Embryonic facial prominence (tissue), 1 donor: ENCODE data around the gene SLC17A8.
"Not testable (repeated sequence)": the region's sequence is repeated elsewhere in the genome, so short reads cannot be mapped to it uniquely, and the experiment has no call there.

ENCODE experiments used
- DNase-seq: peaks from one replicate; pipeline ENCODE4 v3.0.0-alpha.2; 2016; ENCODE audit errors: extremely low spot score

The SLC17A8 gene

DNA sequence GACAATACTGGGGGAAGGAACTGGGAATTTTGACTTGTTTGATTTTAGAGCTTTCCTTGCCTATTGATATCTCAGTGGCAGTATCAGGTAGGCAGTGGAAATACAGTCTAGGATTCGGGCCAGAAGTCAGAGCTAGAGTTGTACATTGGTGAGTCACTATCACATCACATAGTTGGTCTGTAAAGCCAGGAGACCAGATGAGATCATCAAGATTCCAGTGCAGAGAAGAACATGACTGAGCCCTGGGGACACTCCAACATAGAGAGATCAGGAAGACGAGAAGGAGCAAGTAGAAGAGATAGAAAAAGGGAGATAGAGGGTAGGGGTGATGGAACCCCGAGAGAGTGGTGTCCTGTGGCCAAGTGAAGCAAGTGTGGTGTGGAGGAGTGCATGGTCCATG lies 70.2 kb downstream of the SLC17A8 start:
- no peak for DNase-seq

- not testable (repeated sequence) for DNase-seq
These were observed 73.4 kb downstream of the SLC17A8 start for GRCh38 chr12:100430251-100430650.

DNA sequence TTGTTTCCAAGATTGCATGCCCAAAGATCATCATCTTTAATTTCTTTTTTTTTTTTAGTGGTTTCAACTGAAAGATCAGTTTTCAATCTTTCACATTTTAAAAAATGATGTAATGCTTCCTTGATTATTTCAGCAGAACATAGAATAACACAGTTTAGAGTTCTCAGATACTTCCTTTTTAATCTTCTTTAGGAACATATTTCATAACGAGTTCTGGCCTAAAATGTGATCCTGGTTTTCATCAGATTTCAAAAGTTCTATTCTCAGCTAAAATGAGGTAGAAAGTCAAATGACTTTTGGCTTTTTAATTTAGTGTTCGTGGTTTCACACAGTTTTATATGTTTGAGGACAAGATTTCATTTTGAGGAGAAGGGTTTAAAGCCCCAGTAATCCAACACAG lies 76.8 kb downstream of the SLC17A8 start:
- DNase-seq, result no peak

GRCh38 chr12:100434177-100434576 lies 77.3 kb downstream of the SLC17A8 start:
- DNase-seq, result no peak

DNA sequence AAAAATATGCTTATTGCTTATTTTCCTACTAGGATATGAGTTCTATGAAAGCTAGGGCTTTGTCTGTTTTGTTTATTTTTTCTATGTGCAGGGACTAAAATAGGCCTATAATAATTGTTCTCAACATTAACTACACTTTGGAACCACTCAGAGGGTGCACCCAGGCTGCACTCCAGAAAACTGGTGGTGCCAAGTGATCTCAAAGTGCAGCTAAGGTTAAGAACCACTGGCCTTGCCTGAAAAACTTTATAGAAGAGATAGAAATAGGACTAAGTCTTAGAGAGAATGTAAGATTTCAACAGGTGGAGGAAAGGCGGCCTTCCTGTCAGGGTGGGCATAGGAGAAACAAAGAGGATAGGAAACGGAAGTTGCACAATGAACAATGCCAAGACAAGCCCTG lies 79.1 kb downstream of the SLC17A8 start:
- DNase-seq, result no peak

DNA sequence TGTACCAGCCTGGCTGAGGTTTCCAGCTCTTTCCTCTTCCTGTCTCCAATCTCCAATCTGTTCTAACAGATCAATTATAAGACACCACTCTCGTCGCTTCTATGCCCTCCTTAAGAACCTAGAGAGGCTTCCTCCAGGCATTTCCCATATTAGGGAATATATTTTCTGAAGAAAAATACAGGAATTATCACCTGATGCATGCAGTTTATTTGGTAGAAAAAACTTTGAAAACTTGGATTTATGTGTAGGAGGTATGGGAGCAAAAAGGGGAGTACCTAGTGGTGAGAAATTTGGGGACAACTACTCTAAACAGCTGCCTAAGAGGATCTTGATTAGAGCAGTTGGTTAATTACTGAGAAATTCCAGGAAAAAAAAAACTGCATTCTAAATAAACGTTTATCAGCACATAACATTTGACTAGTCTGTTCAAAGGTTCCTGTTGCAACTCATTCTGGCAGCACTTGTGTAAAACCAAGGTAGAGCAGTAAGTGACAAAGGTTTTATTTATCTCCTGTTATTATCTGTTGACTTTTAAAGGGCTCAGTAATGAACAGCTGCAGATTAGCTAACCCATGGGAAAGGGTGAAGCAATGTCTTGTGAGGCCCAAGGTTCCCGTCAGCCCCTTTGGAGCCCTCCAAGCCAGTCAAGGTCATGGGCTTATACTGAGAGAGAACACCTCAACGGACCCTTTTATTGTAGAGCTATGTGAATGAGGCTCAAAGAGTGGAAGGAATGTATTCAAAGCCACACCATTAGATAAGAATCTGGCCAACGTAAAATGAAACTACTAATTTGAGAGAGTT lies 80.4 kb downstream of the SLC17A8 start:
- no peak for DNase-seq

- no peak for DNase-seq
These were observed 82.9 kb downstream of the SLC17A8 start for GRCh38 chr12:100439797-100440196.

DNA sequence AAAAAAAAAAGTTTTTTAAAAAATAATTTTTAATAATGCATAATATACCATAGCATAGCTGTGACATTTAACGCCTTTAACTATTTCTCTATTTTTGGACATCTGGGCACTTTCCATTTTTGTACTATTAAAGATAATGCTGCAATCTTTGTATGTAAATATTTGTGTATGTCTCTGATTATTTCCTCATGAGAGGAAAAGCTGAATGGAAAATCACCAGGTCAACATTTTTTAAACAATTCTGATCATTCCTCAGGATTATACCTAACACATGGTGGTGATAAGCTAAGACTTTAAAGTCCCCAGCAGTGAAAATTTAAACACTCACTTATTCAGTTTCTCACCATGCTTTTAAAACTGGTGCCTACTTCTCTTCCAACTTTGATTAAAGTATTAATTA lies 85.5 kb downstream of the SLC17A8 start:
- no peak for DNase-seq

GRCh38 chr12:100443434-100443833 lies 86.6 kb downstream of the SLC17A8 start:
- DNase-seq, result no peak

- DNase-seq, result no peak
These were observed 88.2 kb downstream of the SLC17A8 start for GRCh38 chr12:100445081-100445481.

DNA sequence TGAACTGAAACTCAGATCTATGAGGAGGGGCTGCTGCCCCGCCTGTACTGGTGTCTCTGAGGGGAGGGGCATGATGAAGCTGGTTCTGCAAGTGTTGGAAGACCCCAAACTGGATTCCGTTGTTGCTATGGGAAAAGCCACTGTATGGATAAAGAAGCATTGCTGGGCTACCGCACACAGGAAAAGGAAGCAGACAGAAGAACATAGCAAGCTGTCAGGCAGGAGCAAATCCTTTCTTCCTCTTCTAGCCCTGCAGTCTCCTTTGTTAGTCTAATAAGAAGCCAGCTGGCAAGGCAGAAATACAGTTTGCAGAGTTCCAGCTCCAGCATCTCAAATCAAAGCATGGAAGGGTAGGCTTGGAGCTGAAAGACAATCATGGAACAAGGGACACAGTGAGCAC lies 90.5 kb downstream of the SLC17A8 start:
- DNase-seq, result no peak

DNA sequence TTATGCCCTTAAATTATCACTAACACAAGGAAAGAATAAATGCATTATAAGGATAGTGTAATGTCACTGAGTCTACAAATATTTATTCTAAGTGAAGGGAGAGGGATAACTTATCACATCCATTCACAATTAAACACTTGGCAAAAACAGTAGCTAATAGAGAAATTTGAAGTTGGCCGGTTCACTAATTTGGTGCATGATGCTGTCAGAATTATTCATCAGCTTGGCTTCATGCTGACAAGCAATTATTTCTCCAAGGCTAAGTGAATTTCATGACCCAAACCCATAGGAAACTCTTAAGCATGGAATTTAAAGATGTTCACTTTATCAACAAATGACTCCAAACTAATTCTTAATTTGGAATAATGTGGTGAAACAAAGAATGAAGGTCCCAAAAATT lies 91.8 kb downstream of the SLC17A8 start:
- DNase-seq, result no peak

DNA sequence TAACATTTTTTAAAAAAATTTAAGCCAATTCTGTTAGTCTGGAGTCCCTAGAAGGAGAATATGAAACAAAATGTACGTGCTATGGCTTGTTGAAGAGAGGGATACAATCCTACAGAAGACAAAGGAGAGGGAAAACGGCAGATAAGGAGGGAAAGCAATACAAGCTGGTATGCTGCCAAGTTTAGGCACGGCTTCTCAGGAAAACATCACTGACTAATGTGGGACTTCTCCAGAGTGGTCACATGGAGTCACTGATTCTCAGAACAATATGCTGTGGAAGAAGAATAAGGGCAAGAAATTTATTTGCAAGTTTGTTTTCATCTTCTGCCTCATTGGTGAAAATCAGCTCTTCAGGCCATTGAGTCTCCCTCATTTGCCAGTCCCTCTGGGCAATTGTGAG lies 93.9 kb downstream of the SLC17A8 start:
- DNase-seq, result no peak

DNA sequence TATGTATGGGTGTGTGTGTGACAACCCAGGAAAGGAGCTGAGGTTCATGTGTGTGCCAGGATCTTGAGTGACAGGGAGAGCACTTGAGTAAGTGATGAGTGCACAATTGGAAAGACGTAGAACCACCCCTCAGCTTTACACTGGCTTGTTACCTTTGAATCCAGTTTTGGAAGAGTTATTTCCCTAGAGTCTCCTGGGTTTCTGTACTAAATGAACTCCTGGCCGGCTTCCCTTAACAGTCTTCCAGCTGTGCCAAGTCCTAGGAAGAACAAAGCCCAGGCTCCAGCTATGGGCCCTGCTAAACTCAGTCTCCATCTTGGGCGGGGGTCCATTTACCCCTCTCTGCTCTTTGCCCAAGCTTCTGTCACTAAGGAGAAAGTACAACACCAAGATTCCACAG lies 97.1 kb downstream of the SLC17A8 start:
- no peak for DNase-seq

- no peak for DNase-seq
These were observed 99.0 kb downstream of the SLC17A8 start for GRCh38 chr12:100455896-100456295.

DNA sequence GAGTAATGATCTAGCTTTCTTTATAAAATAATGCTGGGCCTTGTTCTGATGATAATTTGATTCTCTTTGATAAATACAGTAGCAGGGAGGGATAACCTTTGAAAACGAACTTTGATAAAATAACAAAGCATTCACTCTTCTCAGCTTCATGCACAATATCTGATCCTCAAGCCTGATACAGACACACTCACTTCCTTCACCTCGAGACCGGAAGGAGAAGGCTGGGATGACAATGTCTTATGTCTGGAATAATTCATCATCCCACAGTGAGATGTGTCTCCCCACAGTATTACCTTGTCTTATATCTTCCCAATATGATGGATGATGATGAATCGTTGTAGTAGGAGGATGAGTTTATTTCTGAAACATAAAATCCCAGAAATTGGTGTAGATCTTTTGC lies 101.3 kb downstream of the SLC17A8 start:
- DNase-seq, result no peak

- no peak for DNase-seq
These were observed 103.8 kb downstream of the SLC17A8 start for GRCh38 chr12:100460702-100461101.

DNA sequence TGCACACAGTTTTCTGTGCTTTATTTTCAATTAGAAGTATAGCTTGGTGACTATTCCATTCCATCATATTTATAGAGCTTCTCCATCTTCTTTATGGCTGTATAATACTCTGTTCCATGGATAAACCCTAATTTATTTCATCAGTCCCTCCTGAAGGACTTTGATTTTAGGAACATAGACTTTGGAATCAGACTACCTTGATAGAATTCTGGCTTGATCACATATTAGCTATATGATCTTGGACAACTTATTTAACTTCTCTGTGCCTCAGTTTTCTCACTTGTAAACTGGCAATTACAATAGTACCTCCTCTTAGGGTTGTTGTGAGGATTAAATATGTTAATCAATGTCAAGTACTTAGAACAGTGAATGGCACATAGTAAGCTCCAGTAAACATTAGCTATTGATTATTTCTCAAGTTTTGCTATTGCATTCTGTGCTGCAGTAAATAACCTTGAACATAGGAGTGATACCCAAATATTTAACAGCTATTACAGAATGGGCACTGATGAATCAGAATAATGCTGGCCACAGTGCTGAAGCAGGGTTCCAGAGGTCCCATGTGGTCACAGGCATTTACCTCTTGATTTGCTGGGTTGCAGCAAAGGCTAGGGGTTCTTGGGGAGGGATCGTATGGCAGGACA lies 104.6 kb downstream of the SLC17A8 start:
- DNase-seq, result no peak

GRCh38 chr12:100463661-100464060 lies 106.8 kb downstream of the SLC17A8 start:
- DNase-seq, result no peak

- DNase-seq, result no peak
These were observed 107.7 kb downstream of the SLC17A8 start for GRCh38 chr12:100464529-100464928.

- DNase-seq, result no peak
These were observed 111.3 kb downstream of the SLC17A8 start for GRCh38 chr12:100468126-100468525.
